Measurements from ENCODE around the gene RPL7A. TPM values are rescaled to one million over a fixed set of nuclear protein-coding genes. Genes with fewer than 3 reads are reported as not detected.
"Not testable (repeated sequence)": the region's sequence is repeated elsewhere in the genome, so short reads cannot be mapped to it uniquely, and the experiment has no call there.

The RPL7A gene
- total RNA-seq, 1 donor from 2014 or later = 3,393 TPM

GRCh38 chr9:133321411-133321935 lies 26.5 kb upstream of the RPL7A start:
- H3K4me3 ChIP-seq (ENCODE audit: low read depth, low read length) = no peak overlapping the region
- no peak for TF ChIP-seq CTCF (conservative IDR thresholded peaks at IDR 0.05; ENCODE audit: low read depth, low read length)

DNA sequence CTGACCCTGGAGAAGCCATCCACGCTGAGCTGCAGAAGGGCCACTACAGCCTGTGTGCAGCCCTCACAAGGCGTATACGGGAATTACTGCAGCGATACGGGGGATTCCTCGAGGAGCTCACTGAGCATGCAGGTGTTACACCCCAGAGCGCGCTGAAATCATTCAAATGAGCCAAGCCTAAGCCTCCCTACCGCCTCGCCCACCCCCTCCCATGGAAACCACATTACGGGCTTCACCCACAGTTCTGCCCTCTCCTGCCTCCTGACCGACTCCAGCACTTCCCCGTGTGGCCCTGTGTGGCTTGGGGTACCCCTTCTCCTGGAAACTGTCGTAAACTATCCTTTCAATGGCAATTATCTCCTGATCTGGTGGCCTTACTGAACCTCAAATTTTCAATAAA lies 25.3 kb upstream of the RPL7A start:
- TF ChIP-seq CTCF (conservative IDR thresholded peaks at IDR 0.05; ENCODE audit: low read depth, low read length) = no peak
- DNase-seq (ENCODE audit: low read depth) = no peak

More at GRCh38 chr9:133321411-133321935, 26.5 kb upstream of the RPL7A start:
- DNase-seq (ENCODE audit: low read depth) = no peak

GRCh38 chr9:133323211-133323610 lies 24.8 kb upstream of the RPL7A start:
- DNase-seq (ENCODE audit: low read depth) = no peak
- no peak overlapping the region for H3K4me3 ChIP-seq (ENCODE audit: low read depth, low read length)
- no peak for TF ChIP-seq CTCF (conservative IDR thresholded peaks at IDR 0.05; ENCODE audit: low read depth, low read length)

More for the DNA sequence above, 25.3 kb upstream of the RPL7A start:
- H3K4me3 ChIP-seq (ENCODE audit: low read depth, low read length) = no peak overlapping the region

- TF ChIP-seq CTCF (conservative IDR thresholded peaks at IDR 0.05; ENCODE audit: low read depth, low read length) = no peak
- no peak overlapping the region for H3K4me3 ChIP-seq (ENCODE audit: low read depth, low read length)
- no peak for DNase-seq (ENCODE audit: low read depth)
Observed at GRCh38 chr9:133323991-133324703, 23.9 kb upstream of the RPL7A start.

DNA sequence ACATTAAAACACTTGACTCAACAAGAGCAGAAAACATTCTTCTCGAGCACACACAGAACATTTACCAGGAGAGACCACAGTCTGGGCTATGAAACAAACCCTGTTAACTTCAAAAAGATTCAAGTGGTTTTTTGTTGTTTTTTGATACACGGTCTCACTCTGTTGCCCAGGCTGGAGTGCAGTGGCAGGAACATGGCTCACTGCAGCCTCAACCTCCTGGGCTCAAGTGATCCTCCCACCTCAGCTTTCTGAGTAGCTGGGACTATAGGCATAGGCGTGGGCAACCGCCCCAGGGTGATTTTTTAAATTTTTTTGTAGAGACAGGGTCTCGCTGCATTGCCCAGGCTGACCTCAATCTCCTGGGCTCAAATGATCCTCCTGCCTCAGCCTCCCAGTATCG lies 21.0 kb upstream of the RPL7A start:
- not testable (repeated sequence) for H3K4me3 ChIP-seq (ENCODE audit: low read depth, low read length); DNase-seq (ENCODE audit: low read depth)

- DNase-seq (ENCODE audit: low read depth) = no peak
- H3K4me3 ChIP-seq (ENCODE audit: low read depth, low read length) = no peak overlapping the region
- no peak for TF ChIP-seq CTCF (conservative IDR thresholded peaks at IDR 0.05; ENCODE audit: low read depth, low read length)
Observed at GRCh38 chr9:133327834-133328484, 20.1 kb upstream of the RPL7A start.

DNA sequence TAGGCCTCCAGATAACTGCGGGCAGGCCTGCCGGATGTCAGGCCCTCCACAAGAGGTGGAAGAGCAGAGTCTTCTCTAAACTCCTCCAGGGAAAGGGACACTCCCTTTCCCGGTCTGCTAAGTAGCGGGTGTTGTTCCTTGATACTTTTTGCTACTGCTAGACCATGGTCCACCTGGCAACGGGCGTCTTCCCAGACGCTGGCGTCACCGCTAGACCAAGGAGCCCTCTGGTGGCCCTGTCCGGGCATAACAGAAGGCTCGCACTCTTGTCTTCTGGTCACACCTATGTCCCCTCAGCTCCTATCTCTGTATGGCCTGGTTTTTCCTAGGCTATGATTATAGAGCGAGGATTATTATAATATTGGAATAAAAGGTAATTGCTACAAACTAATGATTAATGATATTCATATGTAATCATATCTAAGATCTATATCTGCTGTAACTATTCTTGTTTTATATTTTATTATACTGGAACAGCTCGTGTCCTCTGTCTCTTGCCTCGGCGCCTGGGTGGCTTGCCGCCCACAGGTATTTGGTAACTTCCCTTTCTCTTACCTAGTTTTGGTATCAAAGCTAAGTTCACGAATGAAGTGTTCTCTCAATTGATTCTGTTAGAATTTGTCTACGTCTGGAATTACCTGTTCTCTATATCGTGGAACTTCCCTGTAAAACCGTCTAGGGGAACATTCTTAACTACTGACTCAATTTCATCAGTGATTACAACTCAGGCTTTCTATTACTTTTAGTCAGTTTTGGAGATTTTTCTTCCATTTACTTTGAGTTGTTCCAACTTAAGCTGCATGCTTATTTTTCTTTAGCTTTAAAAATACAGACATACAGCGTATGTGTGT lies 18.5 kb upstream of the RPL7A start:
- peak; percentile 62 for TF ChIP-seq CTCF (conservative IDR thresholded peaks at IDR 0.05; ENCODE audit: low read depth, low read length)
- not testable (repeated sequence) for DNase-seq (ENCODE audit: low read depth); H3K4me3 ChIP-seq (ENCODE audit: low read depth, low read length)
